Cerebellar nuclear complex (tissue), 1 donor: ENCODE results near the gene SYNPR.

Experiments used
- DNase-seq, 2 experiments: peaks; one replicate each; lab custom pipeline; 2025; lab: John Stamatoyannopoulos, UW

SYNPR gene

GRCh38 chr3:63471781-63472180 is 193.7 kb downstream of the SYNPR start:
- DNase-seq: no peak

- no peak for DNase-seq
These were observed 195.6 kb downstream of the SYNPR start for GRCh38 chr3:63473641-63474166.

DNA sequence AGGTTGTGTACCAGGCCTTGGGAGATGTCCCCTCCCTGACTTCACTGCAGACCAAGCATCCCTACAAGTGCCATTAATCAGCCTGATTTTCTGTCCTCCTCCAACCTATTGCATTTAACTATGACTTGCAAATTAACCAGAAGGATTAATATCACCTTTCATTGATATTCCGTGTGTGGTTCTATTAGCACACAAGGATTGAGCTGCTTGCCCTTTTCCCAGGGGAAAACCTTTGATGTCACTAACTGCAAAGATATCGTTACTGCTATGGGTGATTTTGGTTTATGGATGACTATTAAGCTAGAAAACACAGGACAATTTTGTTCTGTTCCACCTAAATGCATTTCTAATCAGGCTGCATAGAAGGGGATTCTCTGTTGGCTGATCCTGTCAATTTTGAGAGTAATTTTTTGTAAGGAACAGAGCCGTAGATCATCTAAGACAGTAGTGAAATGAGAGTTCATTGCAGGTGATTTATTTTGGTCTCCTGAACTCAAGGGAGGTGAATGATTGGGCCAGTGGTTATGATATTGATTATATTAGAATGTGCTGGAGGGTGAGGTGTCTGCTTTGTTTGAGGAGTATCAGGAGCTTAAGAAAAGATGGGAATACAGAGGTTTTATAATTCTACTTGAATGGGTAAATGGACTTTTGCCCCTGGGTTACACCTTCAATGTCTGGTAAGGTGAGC is 196.9 kb downstream of the SYNPR start:
- DNase-seq: no peak

DNA sequence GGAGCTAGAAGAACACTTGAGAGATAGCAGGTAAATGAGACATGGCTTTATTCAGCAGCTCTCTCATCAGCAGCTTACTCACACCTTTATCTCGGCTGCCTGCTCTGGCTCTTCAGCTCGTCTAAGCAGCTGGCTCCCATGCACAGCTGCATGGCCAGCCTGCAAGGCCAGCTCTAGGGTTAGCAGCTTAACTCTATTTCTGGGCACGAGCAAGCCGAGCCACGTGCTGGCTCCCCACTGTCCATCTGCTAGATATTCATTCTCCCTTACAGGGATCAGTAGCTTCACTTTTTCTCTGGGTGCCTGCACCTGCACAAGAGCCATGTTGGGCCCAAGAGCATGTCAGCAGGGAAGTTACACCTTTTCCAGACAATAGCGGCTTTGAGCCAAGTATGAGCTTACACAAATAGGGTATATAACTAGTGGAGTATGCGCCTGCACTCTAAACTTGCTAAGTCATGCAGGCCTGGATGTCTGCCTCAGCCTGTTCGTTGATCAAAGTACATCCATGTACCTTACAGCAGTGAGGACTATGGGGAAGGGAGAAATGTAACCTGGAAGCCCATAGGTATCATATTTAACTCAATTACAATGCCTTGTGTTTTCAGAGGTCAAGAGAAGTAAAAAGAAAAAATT is 199.5 kb downstream of the SYNPR start:
- DNase-seq: no peak

DNA sequence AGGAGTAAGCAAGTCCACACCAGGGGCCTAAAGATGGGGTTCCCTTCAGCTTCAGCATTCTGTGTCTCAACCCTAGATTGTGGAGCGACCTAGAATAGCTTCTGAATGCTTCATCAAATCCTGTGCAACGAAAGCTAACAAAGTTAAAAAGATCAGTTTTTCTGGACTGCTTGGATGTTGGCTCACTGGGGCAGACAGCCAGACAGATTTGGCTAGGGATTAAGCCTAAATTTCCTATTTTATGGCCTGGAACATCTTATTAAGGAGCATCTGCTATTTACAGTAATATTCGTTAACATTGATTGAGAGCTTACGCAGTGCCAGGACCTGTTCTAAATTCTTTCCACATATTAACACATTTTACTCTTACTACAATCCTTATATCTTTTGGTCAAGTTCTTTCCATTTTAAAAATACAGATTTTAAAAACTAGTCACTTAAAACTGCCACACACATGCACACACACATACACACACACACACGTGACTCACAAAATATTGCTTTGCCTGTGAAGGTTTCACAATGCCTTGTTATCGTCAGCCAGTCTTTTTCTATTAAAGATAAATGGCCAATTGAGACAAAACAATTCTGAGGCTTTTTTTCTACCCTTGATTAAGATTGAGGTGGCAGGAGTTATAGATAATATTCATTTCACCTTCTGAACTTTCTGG is 201.0 kb downstream of the SYNPR start:
- DNase-seq: no peak

- no peak for DNase-seq
These were observed 201.5 kb downstream of the SYNPR start for GRCh38 chr3:63479661-63480035.

DNA sequence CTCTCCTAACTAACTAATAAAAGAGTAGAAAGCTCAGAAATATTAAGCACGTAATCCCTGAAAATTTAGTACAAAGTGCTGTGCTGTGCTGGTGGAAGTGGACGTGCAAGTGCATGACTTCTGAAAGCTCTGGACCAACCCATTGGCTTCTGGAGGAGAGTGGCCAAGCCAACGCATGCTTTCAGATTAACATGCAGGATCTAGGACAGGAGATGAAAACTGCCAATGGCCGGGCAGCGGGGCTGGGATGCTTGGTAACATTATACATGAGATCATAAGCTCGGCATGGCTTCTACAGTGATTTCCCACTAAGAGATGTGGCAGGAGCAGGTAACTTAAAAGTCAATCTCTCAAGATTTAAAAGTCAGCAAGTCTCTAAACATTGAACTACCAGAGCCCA is 203.5 kb downstream of the SYNPR start:
- DNase-seq: no peak

DNA sequence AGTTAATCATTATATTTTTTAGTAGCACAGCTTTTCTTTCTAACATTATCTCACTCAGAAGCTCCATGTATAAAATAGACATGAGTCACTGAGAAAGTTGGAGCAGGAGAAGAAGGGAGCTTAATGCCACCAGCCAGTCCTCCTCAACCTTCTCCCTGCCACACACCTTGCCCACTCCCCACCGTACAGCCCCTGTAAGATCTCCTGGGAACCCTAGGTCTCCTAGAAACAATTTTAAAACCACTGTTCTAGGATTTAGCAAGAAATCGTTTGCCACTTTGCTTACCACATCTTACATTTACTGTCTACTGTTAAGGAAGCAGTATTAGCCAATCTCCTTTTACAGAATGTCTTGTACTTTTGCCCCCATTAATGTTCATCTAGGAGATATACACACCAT is 204.2 kb downstream of the SYNPR start:
- DNase-seq: no peak

- DNase-seq: no peak
These were observed 214.4 kb downstream of the SYNPR start for GRCh38 chr3:63492464-63492863.

DNA sequence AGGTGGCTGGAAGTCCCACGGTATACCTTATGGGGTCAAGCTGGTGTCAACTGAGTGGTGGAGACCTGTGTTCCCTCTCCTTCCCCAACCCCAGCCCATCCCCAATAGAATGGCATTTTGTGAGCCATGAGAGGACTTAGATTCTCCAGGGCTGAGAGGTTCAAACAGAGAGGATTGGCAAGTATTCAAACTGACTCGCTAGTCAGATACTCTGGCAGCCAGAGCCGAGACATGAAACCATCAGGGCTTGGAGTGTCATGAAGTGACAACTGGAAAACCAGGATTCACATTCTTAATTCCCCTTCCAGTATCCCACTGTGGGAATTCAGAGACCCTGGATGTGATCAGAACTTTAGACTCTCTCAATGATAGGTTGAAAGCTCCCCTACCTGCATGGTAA is 215.0 kb downstream of the SYNPR start:
- no peak for DNase-seq

DNA sequence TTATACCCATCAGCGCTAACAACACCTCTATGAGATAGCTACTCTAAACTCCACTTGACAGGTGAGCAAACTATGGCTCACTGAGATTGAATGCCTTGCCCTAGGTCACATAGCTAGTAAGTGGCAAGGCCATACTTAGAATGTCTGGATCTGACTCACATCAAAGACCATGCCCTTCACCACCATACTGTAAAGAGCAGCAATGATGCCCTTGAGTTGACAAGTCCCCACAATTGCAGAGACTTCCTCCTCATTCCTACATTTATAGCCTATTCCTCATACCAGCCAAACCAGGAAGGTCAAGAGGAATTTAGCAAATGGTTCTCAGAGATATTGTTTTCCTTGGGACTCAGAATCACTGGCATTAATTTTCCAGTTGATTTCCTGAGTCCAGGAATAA is 216.5 kb downstream of the SYNPR start:
- DNase-seq: no peak

DNA sequence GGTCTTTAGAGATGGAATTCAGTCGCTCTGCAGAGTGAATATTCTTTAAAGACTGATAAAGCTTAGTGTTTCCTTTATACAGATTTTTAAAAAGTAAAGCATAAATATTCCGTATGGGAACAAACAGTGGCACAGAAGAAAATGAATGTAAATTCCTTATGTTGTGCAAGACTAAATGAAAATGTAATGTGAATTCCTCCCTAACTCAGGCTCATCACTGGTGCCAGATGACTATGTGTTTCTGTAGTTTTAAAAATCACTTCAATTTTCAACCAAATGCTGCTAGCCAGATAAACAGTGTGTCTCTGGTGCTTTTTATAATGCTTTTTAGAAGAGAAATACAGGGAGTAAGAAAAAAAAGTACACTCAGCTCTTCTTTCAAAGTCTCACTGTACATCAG is 219.5 kb downstream of the SYNPR start:
- DNase-seq: no peak

- DNase-seq: no peak
These were observed 222.1 kb downstream of the SYNPR start for GRCh38 chr3:63500196-63500595.

DNA sequence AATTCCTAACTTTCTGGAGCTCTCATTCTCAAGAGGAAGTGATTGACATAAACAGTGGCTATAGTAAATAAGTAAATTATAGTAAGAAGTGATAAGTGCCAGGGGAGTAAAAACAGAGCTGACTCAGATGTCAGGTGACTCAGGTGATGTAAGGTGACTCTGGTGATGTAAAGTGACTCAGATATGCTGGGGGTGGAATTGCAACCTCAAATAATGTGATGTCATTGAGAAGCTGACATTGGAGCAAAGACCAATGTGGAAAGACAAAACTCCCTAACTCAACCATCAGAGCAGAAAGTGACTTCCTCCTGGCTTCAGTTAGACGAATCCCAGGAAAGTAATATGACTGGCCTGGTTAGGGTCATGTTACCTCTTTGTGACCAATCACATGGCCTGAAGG is 230.2 kb downstream of the SYNPR start:
- DNase-seq: no peak

GRCh38 chr3:63508771-63509170 is 230.7 kb downstream of the SYNPR start:
- no peak for DNase-seq

- DNase-seq: no peak
These were observed 235.7 kb downstream of the SYNPR start for GRCh38 chr3:63513791-63514190.

- DNase-seq: no peak
These were observed 236.6 kb downstream of the SYNPR start for GRCh38 chr3:63514678-63515077.

- no peak for DNase-seq
These were observed 241.3 kb downstream of the SYNPR start for GRCh38 chr3:63519426-63519825.

DNA sequence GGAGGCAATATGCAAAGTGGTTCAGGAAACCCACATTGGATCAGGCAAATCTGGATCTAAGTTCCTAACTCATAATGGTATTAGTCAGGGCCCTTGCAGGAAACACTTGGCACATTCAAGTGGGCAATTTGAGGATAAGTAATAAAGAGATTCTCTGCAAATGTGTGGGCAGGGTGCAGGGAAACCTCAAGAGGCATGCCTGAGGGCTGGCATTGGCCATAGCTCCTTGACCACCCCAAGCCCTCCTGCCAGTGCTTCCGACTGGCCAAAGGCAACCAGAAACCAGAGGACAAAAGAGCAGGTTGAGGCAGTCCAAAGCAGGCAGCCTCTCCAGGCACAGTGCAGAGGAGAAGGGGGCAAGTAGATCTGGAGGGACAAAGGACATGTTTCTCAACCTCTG is 243.5 kb downstream of the SYNPR start:
- no peak for DNase-seq

GRCh38 chr3:63523100-63523499 is 245.0 kb downstream of the SYNPR start:
- DNase-seq: no peak

- no peak for DNase-seq
These were observed 250.4 kb downstream of the SYNPR start for GRCh38 chr3:63528325-63529000.

GRCh38 chr3:63532521-63532920 is 254.4 kb downstream of the SYNPR start:
- no peak for DNase-seq

DNA sequence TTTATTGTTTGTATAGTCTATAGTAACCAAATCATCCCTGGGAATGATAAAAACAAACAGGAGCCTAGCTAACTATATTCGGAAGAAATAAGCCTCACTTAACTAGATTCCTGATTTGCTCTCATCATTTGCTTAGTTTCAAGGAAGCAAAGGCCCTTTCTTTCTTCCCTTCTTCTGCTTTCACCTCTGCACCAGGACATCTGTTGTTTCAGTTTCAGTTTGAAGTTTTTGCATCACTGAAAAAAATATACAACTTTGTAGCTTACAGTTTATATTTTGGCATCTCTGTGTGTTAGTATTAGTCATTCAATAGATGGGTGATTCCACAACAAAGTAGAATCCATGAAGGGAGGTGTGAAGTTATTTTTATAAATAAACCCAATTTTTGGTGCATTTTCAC is 260.8 kb downstream of the SYNPR start:
- DNase-seq: no peak
